Neural progenitor cell (in vitro differentiated cells): Measurements from ENCODE around the gene MTX2. TPM values are rescaled to one million over a fixed set of nuclear protein-coding genes. Genes with fewer than 3 reads are reported as not detected.

ENCODE experiments used
- DNase-seq: peaks from one replicate; pipeline ENCODE4 v3.0.0-alpha.2; 2016; ENCODE audit warnings: low spot score
- H2AFZ ChIP-seq: fragments of 200-600 bp; sonication (generic); replicated peaks from 2 replicates; pipeline ENCODE4 v1.6.1; 2016; ENCODE audit warnings: antibody characterized with exemption
- H3F3A ChIP-seq: fragments of 200-600 bp; sonication (generic); 2 replicates; pipeline ENCODE4 v1.6.1; 2016; ENCODE audit warnings: antibody characterized with exemption, low read depth
- H3K27ac ChIP-seq: fragments of 200-600 bp; sonication (generic); 2 replicates; pipeline ENCODE4 v1.5.1; 2016; ENCODE audit warnings: mild to moderate bottlenecking
- H3K27me3 ChIP-seq: fragments of 200-600 bp; sonication (generic); 2 replicates; pipeline ENCODE4 v1.6.1; 2016; ENCODE audit warnings: mild to moderate bottlenecking, moderate library complexity
- H3K36me3 ChIP-seq: fragments of 200-600 bp; sonication (generic); 2 replicates; pipeline ENCODE4 v1.5.1; 2016
- H3K4me1 ChIP-seq: fragments of 200-600 bp; sonication (generic); 2 replicates; pipeline ENCODE4 v1.6.1; 2016; ENCODE audit warnings: mixed run types
- H3K4me2 ChIP-seq: fragments of 200-600 bp; sonication (generic); 2 replicates; pipeline ENCODE4 v1.6.1; 2016
- H3K4me3 ChIP-seq: fragments of 200-600 bp; sonication (generic); 2 replicates; pipeline ENCODE4 v1.5.1; 2016
- H3K79me2 ChIP-seq: fragments of 200-600 bp; sonication (generic); 2 replicates; pipeline ENCODE4 v1.6.1; 2016; ENCODE audit warnings: low read depth
- H3K9ac ChIP-seq: fragments of 200-600 bp; sonication (generic); 2 replicates; pipeline ENCODE4 v1.6.1; 2016
- H3K9me3 ChIP-seq: fragments of 200-600 bp; sonication (generic); 2 replicates; pipeline ENCODE4 v1.5.1; 2016; ENCODE audit warnings: low read depth
- H4K20me1 ChIP-seq: fragments of 200-600 bp; sonication (generic); 2 replicates; pipeline ENCODE4 v1.6.1; 2016; ENCODE audit warnings: low read depth
- H3K27ac Mint-ChIP-seq: 3 replicates; pipeline ENCODE4 v1.8.0; 2021; ENCODE audit warnings: mixed read lengths
- H3K27me3 Mint-ChIP-seq: 2 replicates; pipeline ENCODE4 v1.8.0; 2022; ENCODE audit warnings: low read depth, mild to moderate bottlenecking, inconsistent platforms, moderate library complexity, mixed read lengths; ENCODE audit not compliant: insufficient read depth
- H3K36me3 Mint-ChIP-seq: 3 replicates; pipeline ENCODE4 v1.8.0; 2021; ENCODE audit warnings: mixed read lengths
- H3K4me1 Mint-ChIP-seq: 3 replicates; pipeline ENCODE4 v1.8.0; 2021; ENCODE audit warnings: mixed read lengths
- H3K4me3 Mint-ChIP-seq: 3 replicates; pipeline ENCODE4 v1.8.0; 2021; ENCODE audit warnings: mild to moderate bottlenecking, moderate library complexity, mixed read lengths
- H3K9me3 Mint-ChIP-seq: 3 replicates; pipeline ENCODE4 v1.8.0; 2020; ENCODE audit warnings: mixed read lengths
- CTCF ChIP-seq: fragments of 200-600 bp; sonication (generic); IDR thresholded peaks from 2 replicates; pipeline ENCODE4 v1.5.1; 2017; ENCODE audit warnings: antibody characterized with exemption, mild to moderate bottlenecking
- EZH2 ChIP-seq: fragments of 200-600 bp; sonication (generic); IDR thresholded peaks from 2 replicates; pipeline ENCODE4 v1.6.1; 2017; ENCODE audit warnings: antibody characterized with exemption, mild to moderate bottlenecking, moderate library complexity
- EZH2phosphoT487 ChIP-seq: fragments of 200-600 bp; sonication (generic); IDR thresholded peaks from 2 replicates; pipeline ENCODE4 v1.6.1; 2017; ENCODE audit warnings: antibody characterized with exemption
- total RNA-seq: library from RNA; depleted of rRNA; stranded (reverse); fragments of >200 nt; gene quantifications from 2 replicates; pipeline ENCODE4 v1.2.3, GENCODE V29; 2015; ENCODE audit warnings: low replicate concordance

The MTX2 gene
- total RNA-seq, 1 donor from 2014 or later = 39.2 TPM

GRCh38 chr2:176383100-176383499 lies 113.9 kb downstream of the MTX2 start:
- Mint-ChIP-seq H3K27ac (no peak overlapping the region), H3K4me1 (no peaks in the 10 kb centered on the region), H3K36me3 (no peaks in the 10 kb centered on the region), H3K4me3 (no peak overlapping the region), H3K9me3 (peaks cover 12% of the 10 kb centered on the region), H3K27me3 (no peaks in the 10 kb centered on the region)
- Histone ChIP-seq H3K27me3 (no peaks in the 10 kb centered on the region), H3K79me2 (no peaks in the 10 kb centered on the region), H3K4me3 (no peak overlapping the region), H3K9ac (no peak overlapping the region), H3K36me3 (no peaks in the 10 kb centered on the region), H3K9me3 (no peaks in the 10 kb centered on the region), H3F3A (no peaks in the 10 kb centered on the region), H3K4me1 (no peaks in the 10 kb centered on the region), H3K4me2 (no peak overlapping the region), H4K20me1 (no peaks in the 10 kb centered on the region), H2AFZ (no peak overlapping the region), H3K27ac (no peak overlapping the region)
- DNase-seq = no peak
- TF ChIP-seq EZH2 = no peak
- TF ChIP-seq EZH2phosphoT487 = no peak
- TF ChIP-seq CTCF = no peak

- Histone ChIP-seq H3K27ac (no peak overlapping the region), H4K20me1 (no peaks in the 10 kb centered on the region), H3K27me3 (no peaks in the 10 kb centered on the region), H3K4me1 (no peaks in the 10 kb centered on the region), H3K4me3 (no peak overlapping the region), H3K36me3 (no peaks in the 10 kb centered on the region), H3K9ac (no peak overlapping the region), H3K4me2 (no peak overlapping the region), H3K9me3 (no peaks in the 10 kb centered on the region), H2AFZ (no peak overlapping the region), H3K79me2 (no peaks in the 10 kb centered on the region), H3F3A (no peaks in the 10 kb centered on the region)
- peaks cover 8% of the 10 kb centered on the region for H3K9me3 Mint-ChIP-seq
- no peak overlapping the region for H3K27ac Mint-ChIP-seq
- H3K27me3 Mint-ChIP-seq = no peaks in the 10 kb centered on the region
- no peak overlapping the region for H3K4me3 Mint-ChIP-seq
- no peak for TF ChIP-seq EZH2
- DNase-seq = no peak
- no peaks in the 10 kb centered on the region for H3K4me1 Mint-ChIP-seq
- no peaks in the 10 kb centered on the region for H3K36me3 Mint-ChIP-seq
Observed at GRCh38 chr2:176383836-176384442, 114.7 kb downstream of the MTX2 start.

- Histone ChIP-seq H3K9me3 (no peaks in the 10 kb centered on the region), H3K27me3 (no peaks in the 10 kb centered on the region), H3K79me2 (no peaks in the 10 kb centered on the region), H3K4me1 (no peaks in the 10 kb centered on the region), H3K4me2 (no peak overlapping the region), H3K4me3 (no peak overlapping the region), H3K36me3 (no peaks in the 10 kb centered on the region), H3K27ac (no peak overlapping the region), H2AFZ (no peak overlapping the region), H3F3A (no peaks in the 10 kb centered on the region), H3K9ac (no peak overlapping the region), H4K20me1 (no peaks in the 10 kb centered on the region)
- no peaks in the 10 kb centered on the region for H3K36me3 Mint-ChIP-seq
- H3K4me1 Mint-ChIP-seq = no peaks in the 10 kb centered on the region
- no peaks in the 10 kb centered on the region for H3K27me3 Mint-ChIP-seq
- no peak for DNase-seq
- H3K9me3 Mint-ChIP-seq = peaks cover 2% of the 10 kb centered on the region
- no peak overlapping the region for H3K27ac Mint-ChIP-seq
- no peak overlapping the region for H3K4me3 Mint-ChIP-seq
- TF ChIP-seq EZH2 (no peak), EZH2phosphoT487 (no peak), CTCF (no peak)
Observed at GRCh38 chr2:176385219-176385759, 116.0 kb downstream of the MTX2 start.

GRCh38 chr2:176385838-176386237 lies 116.6 kb downstream of the MTX2 start:
- H3K27ac ChIP-seq = no peak overlapping the region

More at GRCh38 chr2:176385838-176386237, 116.6 kb downstream of the MTX2 start:
- Mint-ChIP-seq H3K27ac (no peak overlapping the region), H3K36me3 (no peaks in the 10 kb centered on the region), H3K27me3 (no peaks in the 10 kb centered on the region), H3K4me1 (no peaks in the 10 kb centered on the region), H3K9me3 (no peaks in the 10 kb centered on the region), H3K4me3 (no peak overlapping the region)
- Histone ChIP-seq H4K20me1 (no peaks in the 10 kb centered on the region), H3K4me2 (no peak overlapping the region), H3K27me3 (no peaks in the 10 kb centered on the region), H3K4me3 (no peak overlapping the region), H3K36me3 (no peaks in the 10 kb centered on the region), H3F3A (no peaks in the 10 kb centered on the region), H2AFZ (peak overlapping the region; percentile 57), H3K9ac (no peak overlapping the region), H3K4me1 (no peaks in the 10 kb centered on the region), H3K9me3 (no peaks in the 10 kb centered on the region), H3K79me2 (no peaks in the 10 kb centered on the region)
- no peak for DNase-seq
- TF ChIP-seq EZH2phosphoT487 (no peak), CTCF (peak; percentile 8), EZH2 (no peak)
